Myocyte (in vitro differentiated cells): ENCODE results near the gene PDE11A. TPM values are rescaled to one million over a fixed set of nuclear protein-coding genes. Genes with fewer than 3 reads are reported as not detected.
A peak's percentile ranks its signal among the peaks of the same experiment; 100 is the strongest.

Experiments used
- DNase-seq: peaks from one replicate; pipeline ENCODE4 v3.0.0-alpha.2; 2012; ENCODE audit warnings: low read depth
- total RNA-seq: library from RNA; depleted of rRNA; stranded (reverse); fragments of >200 nt; gene quantifications from 2 replicates; pipeline ENCODE4 v1.2.3, GENCODE V29; 2014

The PDE11A gene
- total RNA-seq, 1 donor from 2014 or later, result 1.2 TPM

- no peak for DNase-seq
Observed at GRCh38 chr2:177705511-177706173, 366.9 kb downstream of the PDE11A start.

GRCh38 chr2:177703159-177703558 is 369.4 kb downstream of the PDE11A start:
- no peak for DNase-seq

GRCh38 chr2:177698281-177698680 is 374.3 kb downstream of the PDE11A start:
- DNase-seq, result no peak

- DNase-seq, result no peak
Observed at GRCh38 chr2:177694348-177694747, 378.2 kb downstream of the PDE11A start.

GRCh38 chr2:177693658-177694339 is 378.8 kb downstream of the PDE11A start:
- DNase-seq, result no peak

- peak; percentile 16 for DNase-seq
Observed at GRCh38 chr2:177692783-177693269, 379.8 kb downstream of the PDE11A start.

- no peak for DNase-seq
Observed at GRCh38 chr2:177692042-177692782, 380.4 kb downstream of the PDE11A start.

GRCh38 chr2:177691177-177691576 is 381.4 kb downstream of the PDE11A start:
- DNase-seq, result no peak

- DNase-seq, result no peak
Observed at GRCh38 chr2:177689623-177690022, 383.0 kb downstream of the PDE11A start.

- no peak for DNase-seq
Observed at GRCh38 chr2:177688844-177689243, 383.7 kb downstream of the PDE11A start.

- DNase-seq, result no peak
Observed at GRCh38 chr2:177683661-177684069, 388.9 kb downstream of the PDE11A start.

- DNase-seq, result no peak
Observed at GRCh38 chr2:177682836-177683660, 389.5 kb downstream of the PDE11A start.

- no peak for DNase-seq
Observed at GRCh38 chr2:177682006-177682405, 390.6 kb downstream of the PDE11A start.

- DNase-seq, result no peak
Observed at GRCh38 chr2:177680866-177681712, 391.5 kb downstream of the PDE11A start.

- DNase-seq, result no peak
Observed at GRCh38 chr2:177679611-177680605, 392.7 kb downstream of the PDE11A start.

GRCh38 chr2:177678939-177679338 is 393.6 kb downstream of the PDE11A start:
- DNase-seq, result no peak

GRCh38 chr2:177676636-177677035 is 395.9 kb downstream of the PDE11A start:
- DNase-seq, result no peak

- no peak for DNase-seq
Observed at GRCh38 chr2:177675825-177676224, 396.8 kb downstream of the PDE11A start.

GRCh38 chr2:177675350-177675821 is 397.2 kb downstream of the PDE11A start:
- no peak for DNase-seq
